AG04449 (cell line): ENCODE measurements around the gene LMO4.

Experiments
- CTCF ChIA-PET: fragments of 350-600 bp; formaldehyde crosslinking; extraction: SDS; loops from one replicate; lab custom pipeline; 2021; ENCODE audit warnings: antibody characterized with exemption; lab: Yijun Ruan, JAX
- POLR2A ChIA-PET: fragments of 400-600, 350-600 bp; formaldehyde crosslinking; extraction: SDS; loops from one replicate; lab custom pipeline; 2020; ENCODE audit warnings: antibody characterized with exemption, inconsistent platforms; lab: Yijun Ruan, JAX
- DNase-seq: peaks from one replicate; pipeline ENCODE4 v3.0.0-alpha.2; 2010; ENCODE audit warnings: low read depth, low spot score
- H3K4me3 ChIP-seq: 2 replicates; pipeline ENCODE4 v1.5.1; 2011; ENCODE audit warnings: low read depth, mild to moderate bottlenecking, control low read depth, low read length
- TF ChIP-seq, protein P1 (sequence below): IDR thresholded peaks from one replicate; pipeline ENCODE4 v1.5.1; 2011; ENCODE audit warnings: mild to moderate bottlenecking, moderate library complexity, low read length, control low read depth, inconsistent platforms; ENCODE audit not compliant: insufficient read depth; ENCODE audit errors: missing control alignments

Gene LMO4

DNA sequence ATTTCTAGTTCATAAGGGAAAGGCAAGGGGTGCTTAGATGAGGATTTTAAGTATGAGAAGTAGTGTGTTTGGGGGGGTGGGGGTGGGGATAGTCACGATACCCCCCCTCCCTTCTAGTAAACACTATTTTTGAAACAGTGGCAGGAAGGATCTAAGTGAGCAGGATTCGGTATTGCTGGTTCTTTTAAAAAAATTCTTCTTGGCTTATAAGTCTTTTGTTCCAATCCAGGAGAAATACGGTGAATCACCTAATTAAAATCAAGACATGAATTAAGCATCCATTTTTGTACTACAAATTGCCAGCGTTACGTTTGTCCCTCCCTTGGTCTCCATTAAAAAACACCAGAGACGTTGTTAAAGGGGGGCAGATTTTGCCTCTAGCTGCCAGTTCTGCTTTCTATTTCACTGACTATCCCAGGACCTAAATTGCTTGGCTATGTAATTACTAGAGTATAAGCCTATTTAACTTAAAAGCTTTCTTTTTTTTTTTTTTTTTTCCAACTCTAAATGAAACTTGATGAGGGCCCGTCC lies 911 bp downstream of the LMO4 start:
- CTCF ChIA-PET = interaction anchor here (1.3 to 2.1 kb wide), 4 partner anchors 11 to 624 kb away, joined by 3 to 15 read pairs (median 6); no protein-coding TSS in a partner anchor
- DNase-seq = no peak
- TF ChIP-seq, protein P1, sequence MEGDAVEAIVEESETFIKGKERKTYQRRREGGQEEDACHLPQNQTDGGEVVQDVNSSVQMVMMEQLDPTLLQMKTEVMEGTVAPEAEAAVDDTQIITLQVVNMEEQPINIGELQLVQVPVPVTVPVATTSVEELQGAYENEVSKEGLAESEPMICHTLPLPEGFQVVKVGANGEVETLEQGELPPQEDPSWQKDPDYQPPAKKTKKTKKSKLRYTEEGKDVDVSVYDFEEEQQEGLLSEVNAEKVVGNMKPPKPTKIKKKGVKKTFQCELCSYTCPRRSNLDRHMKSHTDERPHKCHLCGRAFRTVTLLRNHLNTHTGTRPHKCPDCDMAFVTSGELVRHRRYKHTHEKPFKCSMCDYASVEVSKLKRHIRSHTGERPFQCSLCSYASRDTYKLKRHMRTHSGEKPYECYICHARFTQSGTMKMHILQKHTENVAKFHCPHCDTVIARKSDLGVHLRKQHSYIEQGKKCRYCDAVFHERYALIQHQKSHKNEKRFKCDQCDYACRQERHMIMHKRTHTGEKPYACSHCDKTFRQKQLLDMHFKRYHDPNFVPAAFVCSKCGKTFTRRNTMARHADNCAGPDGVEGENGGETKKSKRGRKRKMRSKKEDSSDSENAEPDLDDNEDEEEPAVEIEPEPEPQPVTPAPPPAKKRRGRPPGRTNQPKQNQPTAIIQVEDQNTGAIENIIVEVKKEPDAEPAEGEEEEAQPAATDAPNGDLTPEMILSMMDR = no peak
- POLR2A ChIA-PET = interaction anchor here (0.6 to 1.2 kb wide), 4 partner anchors 130 to 638 kb away, joined by 3 read pairs; no protein-coding TSS in a partner anchor
- peak overlapping the region; percentile 71 for H3K4me3 ChIP-seq

DNA sequence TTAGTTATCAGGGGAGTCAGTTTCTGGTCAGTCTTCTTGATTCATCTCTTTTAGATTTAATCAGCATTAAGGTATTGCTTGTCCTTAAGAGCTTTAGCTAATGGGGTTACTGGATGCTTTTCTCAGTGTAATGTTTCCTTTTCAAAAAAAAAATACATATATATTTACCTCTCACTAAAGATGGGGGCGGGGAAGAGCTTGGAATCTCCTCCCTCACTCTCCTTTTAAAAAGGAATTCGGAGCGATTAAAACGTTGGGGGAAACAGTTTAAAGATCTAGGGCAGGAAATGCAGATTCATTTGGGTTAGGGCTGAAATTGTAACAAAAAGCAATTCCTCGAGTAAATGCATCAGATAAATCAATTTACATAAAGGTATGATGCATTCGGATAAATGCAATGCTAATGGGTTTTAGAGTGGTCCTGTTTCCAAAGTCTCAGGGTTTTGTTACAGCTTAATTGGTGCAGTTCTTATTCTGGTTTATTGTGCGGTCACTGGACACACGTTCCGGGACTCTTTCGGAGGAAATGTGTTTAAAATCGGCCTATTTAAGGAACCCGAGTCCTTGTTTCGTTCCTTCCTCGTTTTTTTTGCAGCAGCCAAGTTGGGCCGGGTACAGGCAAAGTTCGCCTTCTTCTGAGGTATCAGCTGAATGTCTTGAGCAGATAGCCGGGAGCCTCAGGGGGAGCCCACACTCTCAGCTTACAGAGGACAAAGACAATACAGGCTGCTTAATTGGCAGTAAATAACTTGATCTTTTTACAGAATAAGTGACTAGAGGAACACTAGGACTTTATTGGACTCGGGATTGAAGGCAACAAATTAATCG lies 1.6 kb downstream of the LMO4 start:
- CTCF ChIA-PET = interaction anchor here (1.3 to 2.1 kb wide), 4 partner anchors 10 to 624 kb away, joined by 3 to 15 read pairs (median 6); no protein-coding TSS in a partner anchor
- POLR2A ChIA-PET = interaction anchor here (0.6 to 1.2 kb wide), 4 partner anchors 35 to 624 kb away, joined by 3 to 4 read pairs (median 3); no protein-coding TSS in a partner anchor
- H3K4me3 ChIP-seq = peak overlapping the region; percentile 71
- TF ChIP-seq, protein P1 = no peak
- no peak for DNase-seq

DNA sequence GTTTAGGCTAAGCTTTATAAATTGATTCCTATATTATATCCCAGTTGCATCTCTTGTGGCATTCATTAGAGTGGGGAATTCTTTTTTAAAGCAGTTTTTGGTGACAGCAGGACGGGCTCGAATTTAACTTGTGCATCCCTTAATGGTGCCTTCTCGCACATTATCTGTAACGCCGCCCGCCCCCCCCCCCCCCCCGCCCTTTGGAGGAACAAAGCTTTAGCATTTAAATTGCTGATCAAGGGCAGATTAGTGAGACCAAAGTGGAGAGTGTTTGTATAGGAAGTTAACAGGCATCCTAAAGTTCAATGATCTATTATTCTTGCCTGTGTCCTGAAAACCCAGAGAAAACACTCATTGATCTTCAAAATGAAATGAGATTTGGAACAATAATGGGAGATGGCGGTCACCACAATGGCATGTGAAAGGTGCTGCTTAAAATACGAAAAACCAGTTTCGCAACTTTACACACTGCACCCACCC lies 2.2 kb downstream of the LMO4 start:
- TF ChIP-seq, protein P1 = no peak
- POLR2A ChIA-PET = interaction anchor here (0.6 kb wide), 2 partner anchors 181 to 351 kb away, joined by 3 read pairs; no protein-coding TSS in a partner anchor
- peak overlapping the region; percentile 71 for H3K4me3 ChIP-seq
- CTCF ChIA-PET = interaction anchor here (0.7 to 2.4 kb wide), 6 partner anchors 9 to 730 kb away, joined by 3 to 15 read pairs (median 5); no protein-coding TSS in a partner anchor
- no peak for DNase-seq

GRCh38 chr1:87331365-87332241 lies 2.9 kb downstream of the LMO4 start:
- H3K4me3 ChIP-seq = peak overlapping the region; percentile 71
- CTCF ChIA-PET = interaction anchor here (0.7 to 2.4 kb wide), 5 partner anchors 38 to 730 kb away, joined by 3 to 7 read pairs (median 4); no protein-coding TSS in a partner anchor
- POLR2A ChIA-PET = interaction anchor here (0.6 kb wide), 1 partner anchor 181 kb away, joined by 3 read pairs; no protein-coding TSS in a partner anchor
- no peak for DNase-seq
- TF ChIP-seq, protein P1 = peak; percentile 36

- no peak for DNase-seq
- TF ChIP-seq, protein P1 = no peak
- CTCF ChIA-PET = interaction anchor here (0.5 to 3.2 kb wide), 7 partner anchors 8 to 619 kb away, joined by 3 to 21 read pairs (median 4); no protein-coding TSS in a partner anchor
- peak overlapping the region; percentile 71 for H3K4me3 ChIP-seq
- POLR2A ChIA-PET = interaction anchor here (0.6 to 2.0 kb wide), 4 partner anchors 608 to 906 kb away, joined by 3 to 7 read pairs (median 4); no protein-coding TSS in a partner anchor
These were observed 5.1 kb downstream of the LMO4 start for GRCh38 chr1:87333692-87334347.
